LNCAP (cell line): Measurements from ENCODE around the gene IFITM2.
"Not testable (repeated sequence)": the region's sequence is repeated elsewhere in the genome, so short reads cannot be mapped to it uniquely, and the experiment has no call there.

ENCODE experiments used
- TF ChIP-seq, protein P1 (sequence below): fragments of 450-650 bp; IDR thresholded peaks from 2 replicates; pipeline ENCODE4 v1.5.1; 2017; ENCODE audit warnings: mild to moderate bottlenecking

The IFITM2 gene

DNA sequence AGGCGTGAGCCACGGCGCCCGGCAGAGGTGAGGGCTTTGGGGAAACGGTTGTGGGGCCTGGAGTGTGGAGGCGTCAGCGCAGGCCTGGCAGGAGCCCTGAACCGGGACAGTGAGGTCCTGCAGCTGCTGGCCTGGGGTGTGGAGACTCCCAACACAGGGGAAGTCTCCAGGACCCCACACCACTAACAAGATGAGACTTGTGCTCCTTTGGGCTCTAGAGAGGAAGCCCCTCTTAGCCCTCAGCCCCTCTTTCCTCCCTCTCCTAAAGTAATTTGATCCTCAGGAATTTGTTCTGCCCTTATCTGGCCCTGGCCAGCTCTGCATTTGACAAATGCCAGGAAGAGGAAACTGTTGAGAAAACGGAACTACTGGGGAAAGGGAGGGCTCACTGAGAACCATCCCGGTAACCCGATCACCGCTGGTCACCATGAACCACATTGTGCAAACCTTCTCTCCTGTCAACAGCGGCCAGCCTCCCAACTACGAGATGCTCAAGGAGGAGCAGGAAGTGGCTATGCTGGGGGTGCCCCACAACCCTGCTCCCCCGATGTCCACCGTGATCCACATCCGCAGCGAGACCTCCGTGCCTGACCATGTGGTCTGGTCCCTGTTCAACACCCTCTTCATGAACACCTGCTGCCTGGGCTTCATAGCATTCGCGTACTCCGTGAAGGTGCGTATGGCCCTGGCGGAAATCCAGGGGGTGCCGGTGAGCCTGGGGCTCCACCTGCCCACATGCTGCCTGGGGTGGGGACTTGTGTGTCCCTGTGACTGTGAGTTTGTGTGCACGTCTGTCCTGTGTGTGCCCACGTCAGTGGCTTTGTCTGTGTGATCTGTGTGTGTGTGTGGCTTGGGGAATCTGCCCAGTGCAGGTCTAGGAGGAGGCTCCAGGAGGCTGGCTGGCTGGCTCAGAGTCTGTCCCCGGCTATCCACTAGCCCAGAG is at the start of gene IFITM2:
TSS of gene IFITM2 (plus strand) at position 51 of the 943 bp plus-strand sequence. CDS start at position 428, 377 bp downstream.
- TF ChIP-seq, protein P1, sequence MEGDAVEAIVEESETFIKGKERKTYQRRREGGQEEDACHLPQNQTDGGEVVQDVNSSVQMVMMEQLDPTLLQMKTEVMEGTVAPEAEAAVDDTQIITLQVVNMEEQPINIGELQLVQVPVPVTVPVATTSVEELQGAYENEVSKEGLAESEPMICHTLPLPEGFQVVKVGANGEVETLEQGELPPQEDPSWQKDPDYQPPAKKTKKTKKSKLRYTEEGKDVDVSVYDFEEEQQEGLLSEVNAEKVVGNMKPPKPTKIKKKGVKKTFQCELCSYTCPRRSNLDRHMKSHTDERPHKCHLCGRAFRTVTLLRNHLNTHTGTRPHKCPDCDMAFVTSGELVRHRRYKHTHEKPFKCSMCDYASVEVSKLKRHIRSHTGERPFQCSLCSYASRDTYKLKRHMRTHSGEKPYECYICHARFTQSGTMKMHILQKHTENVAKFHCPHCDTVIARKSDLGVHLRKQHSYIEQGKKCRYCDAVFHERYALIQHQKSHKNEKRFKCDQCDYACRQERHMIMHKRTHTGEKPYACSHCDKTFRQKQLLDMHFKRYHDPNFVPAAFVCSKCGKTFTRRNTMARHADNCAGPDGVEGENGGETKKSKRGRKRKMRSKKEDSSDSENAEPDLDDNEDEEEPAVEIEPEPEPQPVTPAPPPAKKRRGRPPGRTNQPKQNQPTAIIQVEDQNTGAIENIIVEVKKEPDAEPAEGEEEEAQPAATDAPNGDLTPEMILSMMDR = not testable (repeated sequence)

DNA sequence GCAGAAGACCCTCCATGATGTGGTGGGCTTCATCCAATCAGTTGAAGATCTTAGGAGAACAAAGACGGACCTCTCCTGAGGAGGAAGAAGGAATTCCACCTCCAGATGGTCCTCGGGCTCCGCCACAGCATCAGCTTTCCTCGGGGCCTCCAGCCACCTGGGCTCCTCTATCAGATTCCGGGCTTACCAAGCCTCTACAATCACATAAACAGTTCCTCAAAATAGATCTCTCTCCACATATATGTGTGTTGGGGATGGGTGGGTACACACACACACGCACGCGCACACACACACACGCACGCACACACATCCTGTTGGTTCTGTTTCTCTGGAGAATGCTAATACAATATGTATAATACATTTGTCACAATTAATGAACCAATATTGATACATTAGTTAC is 48.2 kb upstream of the IFITM2 start:
- TF ChIP-seq, protein P1 = no peak

DNA sequence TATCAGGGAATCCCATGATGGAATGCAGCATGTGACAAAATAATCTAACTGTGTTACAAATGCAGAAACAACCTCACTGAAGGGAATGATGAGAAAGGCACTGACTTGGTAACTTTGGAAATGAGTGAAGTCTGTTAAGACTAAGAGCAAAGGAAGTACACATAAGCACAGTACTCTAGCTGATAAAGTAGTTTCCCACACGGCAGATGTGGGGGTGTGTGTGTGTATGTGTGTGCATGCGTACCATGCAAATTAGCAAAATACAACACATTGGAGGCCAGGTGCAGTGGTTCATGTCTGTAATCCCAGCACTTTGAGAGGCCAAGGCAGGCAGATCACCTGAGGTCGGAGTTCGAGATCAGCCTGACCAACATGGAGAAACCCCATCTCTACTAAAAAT is 46.0 kb upstream of the IFITM2 start:
- TF ChIP-seq, protein P1 = no peak

DNA sequence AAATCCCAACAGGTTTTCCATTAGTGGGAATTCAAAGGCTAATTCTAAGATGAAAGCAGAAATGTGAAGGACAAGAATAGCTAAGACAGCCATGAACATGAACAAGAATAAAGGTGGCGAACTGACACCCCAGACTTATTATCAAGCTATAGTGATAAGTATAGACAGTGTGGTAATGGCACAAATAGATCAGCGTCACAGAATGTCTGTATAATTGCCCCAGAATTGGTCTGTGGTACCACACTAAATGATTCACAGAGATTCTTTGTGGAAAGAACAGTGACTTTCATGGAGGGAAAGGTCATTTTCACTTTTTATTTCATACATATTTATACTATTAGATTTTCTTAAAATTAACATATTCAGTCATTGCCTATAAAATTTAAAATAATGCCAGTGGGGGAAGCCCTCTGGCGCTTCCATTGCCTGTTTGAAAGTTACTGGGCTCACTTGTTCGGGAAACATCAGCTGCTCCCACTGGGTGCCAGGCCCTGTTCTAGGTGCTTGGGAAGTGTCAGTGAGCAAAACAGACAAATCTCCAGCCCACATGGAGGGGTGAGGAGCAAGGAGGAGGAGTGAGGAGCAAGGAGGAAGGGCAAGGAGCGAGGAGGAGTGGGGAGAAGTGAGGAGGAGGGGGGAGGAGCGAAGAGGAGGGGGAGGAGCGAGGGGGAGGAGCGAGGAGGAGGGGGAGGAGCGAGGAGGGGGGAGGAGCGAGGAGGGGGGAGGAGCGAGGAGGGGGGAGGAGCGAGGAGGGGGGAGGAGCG is 40.8 kb upstream of the IFITM2 start:
- TF ChIP-seq, protein P1 = no peak

DNA sequence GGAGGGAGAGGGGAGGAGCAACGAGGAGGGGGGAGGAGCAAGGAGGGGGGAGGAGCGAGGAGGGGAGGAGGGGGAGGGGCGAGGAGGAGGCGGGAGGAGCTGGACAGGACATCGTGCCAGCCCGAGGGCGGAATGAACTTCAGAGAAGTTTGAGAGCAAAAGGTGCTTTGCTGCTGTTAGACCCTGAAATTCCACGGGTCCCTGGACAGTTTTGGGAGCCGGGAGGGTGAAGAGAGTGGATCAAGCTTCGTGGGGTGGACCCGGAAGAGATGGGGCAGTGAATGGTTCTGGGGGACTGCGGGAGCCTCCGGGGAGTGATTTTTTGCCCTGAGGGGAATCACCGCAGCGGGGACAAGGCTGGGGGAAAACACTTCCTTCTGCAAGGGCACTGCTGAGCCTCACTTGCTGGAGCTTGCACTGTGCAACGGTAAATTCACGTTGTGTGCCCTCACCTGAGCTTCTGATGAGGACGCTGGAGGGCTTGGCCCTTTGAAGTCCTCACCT is 40.1 kb upstream of the IFITM2 start:
- TF ChIP-seq, protein P1 = no peak

DNA sequence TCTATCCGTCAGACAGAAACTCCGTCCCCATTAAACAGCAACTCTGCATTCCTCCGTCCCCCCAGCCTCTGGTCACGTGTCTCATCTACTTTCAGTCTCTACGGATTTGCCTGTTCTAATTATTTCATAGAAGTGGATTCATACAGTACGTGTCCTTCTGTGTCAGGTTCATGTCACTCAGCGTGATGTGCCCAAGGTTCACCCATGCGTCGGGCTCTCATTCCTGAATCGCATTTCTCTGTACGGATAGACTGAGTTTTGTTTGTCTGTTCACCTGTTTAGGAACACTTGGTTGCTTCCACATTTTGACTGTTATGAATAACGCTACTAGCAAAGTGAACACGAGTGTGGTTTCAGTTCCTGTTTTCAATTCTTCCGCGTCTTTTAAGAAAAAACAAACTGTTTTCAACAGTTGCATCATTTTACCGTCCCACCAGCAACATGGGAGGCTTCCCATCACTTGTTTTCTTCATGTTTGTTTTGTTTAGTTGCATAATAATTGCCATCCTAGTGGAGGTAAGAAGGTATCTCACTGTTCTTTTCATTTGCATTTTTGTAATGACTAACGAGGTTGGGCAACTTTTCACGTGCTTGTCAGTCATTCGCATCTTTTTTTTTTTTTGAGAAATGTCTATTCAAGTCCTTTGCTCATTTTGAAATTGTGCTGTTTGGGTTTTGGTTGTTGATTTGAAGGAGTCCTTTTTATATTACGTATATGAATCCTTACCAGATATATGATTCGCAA is 38.3 kb upstream of the IFITM2 start:
- TF ChIP-seq, protein P1 = no peak
